ENCODE data around the gene ESD.

ESD gene

GRCh38 chr13:46743191-46743590 is 53.8 kb downstream of the ESD start:
- DNase-seq = no peak

- DNase-seq = no peak
Observed at GRCh38 chr13:46739447-46740098, 57.4 kb downstream of the ESD start.

DNA sequence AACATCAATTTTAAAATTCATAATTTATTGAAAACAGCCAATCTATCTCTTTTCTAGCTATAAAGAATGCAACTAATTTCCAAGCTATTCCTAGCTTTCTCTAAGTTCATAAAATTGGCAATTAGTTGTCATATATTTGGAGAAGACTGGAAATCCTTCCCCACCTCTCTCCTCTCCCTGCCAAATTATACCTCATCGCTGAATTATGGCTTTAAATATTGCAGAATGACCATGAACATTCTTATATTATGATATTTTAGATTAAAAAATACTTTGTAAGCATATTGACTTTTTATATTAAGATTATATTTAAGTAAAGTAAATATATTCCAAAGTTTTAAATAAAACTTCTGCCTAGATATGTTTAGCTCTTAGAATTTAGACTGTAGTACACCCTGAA is 58.2 kb downstream of the ESD start:
- no peak for DNase-seq

- DNase-seq = no peak
Observed at GRCh38 chr13:46738055-46738454, 58.9 kb downstream of the ESD start.

DNA sequence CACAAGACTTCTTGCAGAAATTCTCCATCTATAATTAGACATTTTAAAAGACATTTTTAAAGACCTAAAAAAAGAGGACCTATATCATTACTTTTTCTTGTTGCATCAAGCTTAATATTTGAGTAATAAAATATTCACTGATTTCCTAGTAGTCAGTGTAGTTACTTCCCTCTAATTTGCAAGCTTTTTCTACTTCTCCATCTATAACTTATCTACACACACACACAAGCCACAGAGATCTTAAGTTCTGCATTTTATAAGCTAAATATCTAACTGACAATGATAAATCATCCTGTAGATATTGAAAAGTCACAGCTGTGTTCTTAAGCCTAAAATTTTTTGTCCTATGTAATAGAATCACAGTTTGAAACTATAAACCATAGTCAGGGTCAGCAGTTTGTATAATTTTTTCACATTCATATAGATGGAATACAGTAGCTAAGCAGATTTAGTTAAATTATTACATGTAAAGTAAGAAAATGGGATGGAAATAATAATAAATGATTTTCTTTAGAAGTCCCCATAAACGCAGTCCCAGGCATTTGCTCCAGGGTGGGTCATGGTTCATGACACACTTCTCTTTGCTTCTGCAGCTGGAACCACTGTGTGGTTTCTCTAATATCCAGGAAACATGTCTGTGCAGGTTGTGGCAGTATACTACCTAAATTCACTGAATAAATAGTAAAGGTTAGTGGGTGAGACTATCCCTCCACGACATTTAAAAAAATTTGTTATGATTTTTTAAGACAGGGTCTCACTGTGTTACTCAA is 60.2 kb downstream of the ESD start:
- DNase-seq = no peak

- DNase-seq = no peak
Observed at GRCh38 chr13:46735425-46735824, 61.5 kb downstream of the ESD start.

- DNase-seq = no peak
Observed at GRCh38 chr13:46731535-46731934, 65.4 kb downstream of the ESD start.

- DNase-seq = no peak
Observed at GRCh38 chr13:46728777-46729176, 68.2 kb downstream of the ESD start.

- DNase-seq = no peak
Observed at GRCh38 chr13:46726347-46726746, 70.6 kb downstream of the ESD start.

Measured in stimulated activated CD4-positive, alpha-beta T cell treated with anti-CD3 and anti-CD28 coated beads, Interleukin-12 subunit alpha, Interleukin-12 subunit beta, amount 100 ng/mL, for 4 hours (primary cell).